Stimulated activated CD8-positive, alpha-beta memory T cell treated with anti-CD3 and anti-CD28 coated beads, Interleukin-7, amount 100 ng/mL, for 48 hours (primary cell): ENCODE measurements around the gene C10orf53.

ENCODE experiments used
- DNase-seq, 2 donors: peaks; one replicate each; pipeline ENCODE4 v3.0.0-alpha.2; 2020; ENCODE audit warnings: low read depth in 1 of 2; ENCODE audit errors: extremely low read depth in 1 of 2

C10orf53 gene

GRCh38 chr10:49736564-49737113 is 57.2 kb downstream of the C10orf53 start:
- no peak for DNase-seq

- DNase-seq, result no peak
Observed at GRCh38 chr10:49737474-49738201, 58.2 kb downstream of the C10orf53 start.

- no peak for DNase-seq
Observed at GRCh38 chr10:49738616-49739360, 59.3 kb downstream of the C10orf53 start.

GRCh38 chr10:49739426-49739825 is 60.0 kb downstream of the C10orf53 start:
- no peak for DNase-seq

GRCh38 chr10:49740346-49741107 is 61.1 kb downstream of the C10orf53 start:
- no peak for DNase-seq

GRCh38 chr10:49741108-49741995 is 61.9 kb downstream of the C10orf53 start:
- no peak for DNase-seq

- no peak for DNase-seq
Observed at GRCh38 chr10:49742683-49743463, 63.4 kb downstream of the C10orf53 start.

- no peak for DNase-seq
Observed at GRCh38 chr10:49743464-49744075, 64.1 kb downstream of the C10orf53 start.

GRCh38 chr10:49744091-49744685 is 64.7 kb downstream of the C10orf53 start:
- no peak for DNase-seq

GRCh38 chr10:49744924-49745605 is 65.6 kb downstream of the C10orf53 start:
- DNase-seq, result no peak

GRCh38 chr10:49745756-49746155 is 66.3 kb downstream of the C10orf53 start:
- DNase-seq, result no peak

- DNase-seq, result no peak
Observed at GRCh38 chr10:49746626-49747302, 67.3 kb downstream of the C10orf53 start.
